Astrocyte (in vitro differentiated cells and primary cell): ENCODE measurements around the gene DCLK1.

Source experiments
- EZH2 ChIP-seq: IDR thresholded peaks from 2 replicates; pipeline ENCODE4 v1.6.1; 2012; ENCODE audit warnings: mild to moderate bottlenecking, low read length, inconsistent platforms; ENCODE audit not compliant: insufficient read depth
- TF ChIP-seq, protein P1 (sequence below): IDR thresholded peaks from 2 replicates; pipeline ENCODE4 v1.5.1; 2011; ENCODE audit warnings: low read depth, mild to moderate bottlenecking, inconsistent platforms, low read length, moderate library complexity; ENCODE audit not compliant: insufficient read depth

GRCh38 chr13:36000028-36000427 is 131.2 kb downstream of the DCLK1 start:
- TF ChIP-seq, protein P1, sequence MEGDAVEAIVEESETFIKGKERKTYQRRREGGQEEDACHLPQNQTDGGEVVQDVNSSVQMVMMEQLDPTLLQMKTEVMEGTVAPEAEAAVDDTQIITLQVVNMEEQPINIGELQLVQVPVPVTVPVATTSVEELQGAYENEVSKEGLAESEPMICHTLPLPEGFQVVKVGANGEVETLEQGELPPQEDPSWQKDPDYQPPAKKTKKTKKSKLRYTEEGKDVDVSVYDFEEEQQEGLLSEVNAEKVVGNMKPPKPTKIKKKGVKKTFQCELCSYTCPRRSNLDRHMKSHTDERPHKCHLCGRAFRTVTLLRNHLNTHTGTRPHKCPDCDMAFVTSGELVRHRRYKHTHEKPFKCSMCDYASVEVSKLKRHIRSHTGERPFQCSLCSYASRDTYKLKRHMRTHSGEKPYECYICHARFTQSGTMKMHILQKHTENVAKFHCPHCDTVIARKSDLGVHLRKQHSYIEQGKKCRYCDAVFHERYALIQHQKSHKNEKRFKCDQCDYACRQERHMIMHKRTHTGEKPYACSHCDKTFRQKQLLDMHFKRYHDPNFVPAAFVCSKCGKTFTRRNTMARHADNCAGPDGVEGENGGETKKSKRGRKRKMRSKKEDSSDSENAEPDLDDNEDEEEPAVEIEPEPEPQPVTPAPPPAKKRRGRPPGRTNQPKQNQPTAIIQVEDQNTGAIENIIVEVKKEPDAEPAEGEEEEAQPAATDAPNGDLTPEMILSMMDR, result no peak
- TF ChIP-seq EZH2, result no peak
